ENCODE measurements around the gene DCXR.

DCXR gene

GRCh38 chr17:82012640-82013295 is 24.7 kb downstream of the DCXR start:
- DNase-seq, result no peak

- DNase-seq, result no peak
Observed at GRCh38 chr17:82012261-82012639, 25.2 kb downstream of the DCXR start.

DNA sequence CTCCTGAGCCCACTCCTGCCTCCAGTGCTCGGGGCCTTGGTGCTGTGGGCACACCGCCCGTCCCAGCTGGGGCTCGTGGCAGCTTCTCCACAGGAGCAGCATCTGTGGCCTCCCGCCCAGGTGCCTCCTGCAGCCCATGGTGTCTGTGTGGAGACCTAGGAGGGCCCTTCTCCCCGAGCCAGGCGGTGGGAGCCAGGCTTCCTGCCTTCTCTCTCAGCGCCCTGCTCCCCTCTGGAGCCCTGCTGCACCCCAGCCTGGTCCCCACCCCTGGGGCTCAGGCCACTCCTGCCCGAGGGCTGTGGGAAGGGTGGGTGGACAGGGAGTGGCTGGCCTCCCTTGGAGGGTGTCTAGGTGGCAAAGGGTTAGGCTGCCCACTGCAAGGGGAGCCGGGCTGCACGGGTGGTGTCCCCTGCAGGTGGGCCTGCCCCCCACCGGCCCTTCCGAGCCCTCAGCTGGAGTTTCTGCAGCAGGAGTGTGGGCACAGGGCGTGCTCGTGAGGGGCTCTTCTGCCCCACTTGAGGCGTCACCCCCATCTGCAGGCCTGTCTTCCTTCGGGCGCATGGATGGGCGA is 25.8 kb downstream of the DCXR start:
- no peak for DNase-seq

GRCh38 chr17:82010575-82011525 is 26.6 kb downstream of the DCXR start:
- DNase-seq, result no peak

GRCh38 chr17:82009413-82009812 is 28.1 kb downstream of the DCXR start:
- no peak for DNase-seq

DNA sequence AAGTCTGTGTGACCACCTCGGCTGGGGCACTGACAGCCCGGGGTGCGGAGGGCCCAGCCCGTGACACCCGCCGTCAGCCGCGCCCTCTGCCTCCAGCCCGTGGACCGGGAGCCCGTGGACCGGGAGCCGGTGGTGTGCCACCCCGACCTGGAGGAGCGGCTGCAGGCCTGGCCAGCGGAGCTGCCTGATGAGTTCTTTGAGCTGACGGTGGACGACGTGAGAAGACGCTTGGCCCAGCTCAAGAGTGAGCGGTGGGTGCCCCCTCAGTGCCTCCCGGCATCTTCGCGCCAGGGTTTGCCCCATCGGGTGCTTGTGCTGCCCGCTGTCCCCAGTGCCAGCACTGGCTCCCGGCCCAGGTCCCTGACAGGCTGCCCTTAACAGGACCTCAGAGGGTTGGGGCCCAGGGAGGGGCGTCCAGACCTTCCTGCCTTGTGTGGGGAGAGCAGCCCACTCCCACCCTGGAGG is 28.5 kb downstream of the DCXR start:
- peak in 3 of 51 donors; percentile 14 to 23 (median 18) for DNase-seq

DNA sequence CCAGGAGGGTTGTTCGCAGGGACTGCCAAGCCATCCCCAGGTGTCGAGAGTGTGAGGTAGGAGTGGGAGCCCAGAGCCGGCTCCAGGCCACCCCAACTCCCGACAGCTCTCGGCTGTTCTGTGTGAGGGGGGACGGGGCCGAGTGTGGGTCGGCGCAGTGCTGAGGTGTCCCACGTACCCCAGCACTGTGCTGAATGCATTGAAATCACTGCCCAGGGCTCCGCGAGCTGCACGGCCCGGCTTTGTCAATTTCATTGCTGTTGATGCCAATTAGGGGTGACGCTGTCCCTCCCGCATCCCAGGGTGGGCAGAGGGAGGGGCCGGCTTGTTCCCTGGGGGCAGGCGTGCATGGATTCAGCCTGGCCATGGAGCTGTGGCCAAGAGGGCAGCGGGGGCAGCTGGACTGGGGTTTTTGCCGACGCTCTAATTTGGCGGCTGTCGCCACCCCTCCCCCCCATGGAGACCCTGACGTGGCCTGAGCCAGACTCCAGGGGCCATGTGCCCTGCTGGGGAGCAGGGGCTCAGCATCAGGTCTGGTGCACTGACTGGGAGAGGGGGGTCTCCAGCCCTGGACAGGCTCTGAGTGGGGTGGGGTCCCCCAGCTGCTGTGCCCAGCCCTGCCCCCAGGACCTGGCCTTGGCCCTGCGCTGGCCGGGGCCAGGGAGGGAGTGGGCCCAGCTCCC is 29.1 kb downstream of the DCXR start:
- DNase-seq, result no peak

DNA sequence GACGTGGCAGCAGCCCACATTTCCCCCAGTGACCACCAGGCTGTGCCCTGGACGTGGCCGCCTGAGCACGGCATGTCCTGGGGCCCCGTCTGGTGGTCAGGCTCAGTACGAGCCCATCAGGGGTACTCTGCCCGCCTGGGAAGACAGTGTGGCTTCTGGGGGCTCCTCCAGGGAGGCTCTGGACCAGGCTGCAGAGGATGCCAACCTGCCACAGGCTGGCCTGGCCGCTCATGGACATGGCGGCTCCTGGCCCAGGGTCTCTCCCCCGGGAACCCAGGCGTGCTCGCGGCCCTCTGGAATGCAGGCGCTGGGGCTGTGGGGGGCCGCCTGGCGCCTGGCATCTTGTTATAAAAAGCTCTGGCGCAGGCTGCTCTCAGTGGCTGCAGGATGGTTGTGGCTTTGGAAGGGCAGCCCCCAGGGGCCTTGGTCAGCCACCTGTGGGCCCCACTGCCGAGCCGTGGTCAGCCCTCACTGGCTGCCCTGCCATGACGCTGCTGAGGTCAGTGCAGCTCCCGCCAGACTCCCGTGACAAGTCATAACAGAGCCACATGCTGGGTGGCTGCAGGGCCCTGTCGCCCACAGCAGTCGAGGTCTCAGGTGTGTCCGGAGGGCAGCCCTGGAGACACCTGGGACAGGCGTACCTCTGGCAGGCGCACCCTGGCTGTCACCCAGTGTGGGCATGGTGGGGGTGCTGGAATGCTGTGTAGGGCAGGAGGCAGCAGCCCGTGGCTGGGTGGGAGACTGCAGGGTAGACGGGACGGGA is 29.8 kb downstream of the DCXR start:
- peak in 6 of 51 donors; percentile 15 to 28 (median 24) for DNase-seq

DNA sequence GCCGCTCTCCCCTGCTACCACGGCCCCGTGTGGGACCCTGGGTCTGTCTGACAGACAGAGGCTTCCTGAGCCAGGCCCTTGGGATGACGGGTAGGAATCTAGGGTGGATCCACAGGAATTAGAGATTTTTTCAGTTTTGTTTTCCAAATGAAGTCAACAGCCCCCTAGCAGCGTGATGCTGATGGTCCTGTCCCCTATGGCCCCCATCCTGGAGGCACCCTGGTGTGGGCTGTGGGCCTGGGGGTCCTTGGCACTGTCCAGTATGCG is 30.3 kb downstream of the DCXR start:
- DNase-seq, result no peak

DNA sequence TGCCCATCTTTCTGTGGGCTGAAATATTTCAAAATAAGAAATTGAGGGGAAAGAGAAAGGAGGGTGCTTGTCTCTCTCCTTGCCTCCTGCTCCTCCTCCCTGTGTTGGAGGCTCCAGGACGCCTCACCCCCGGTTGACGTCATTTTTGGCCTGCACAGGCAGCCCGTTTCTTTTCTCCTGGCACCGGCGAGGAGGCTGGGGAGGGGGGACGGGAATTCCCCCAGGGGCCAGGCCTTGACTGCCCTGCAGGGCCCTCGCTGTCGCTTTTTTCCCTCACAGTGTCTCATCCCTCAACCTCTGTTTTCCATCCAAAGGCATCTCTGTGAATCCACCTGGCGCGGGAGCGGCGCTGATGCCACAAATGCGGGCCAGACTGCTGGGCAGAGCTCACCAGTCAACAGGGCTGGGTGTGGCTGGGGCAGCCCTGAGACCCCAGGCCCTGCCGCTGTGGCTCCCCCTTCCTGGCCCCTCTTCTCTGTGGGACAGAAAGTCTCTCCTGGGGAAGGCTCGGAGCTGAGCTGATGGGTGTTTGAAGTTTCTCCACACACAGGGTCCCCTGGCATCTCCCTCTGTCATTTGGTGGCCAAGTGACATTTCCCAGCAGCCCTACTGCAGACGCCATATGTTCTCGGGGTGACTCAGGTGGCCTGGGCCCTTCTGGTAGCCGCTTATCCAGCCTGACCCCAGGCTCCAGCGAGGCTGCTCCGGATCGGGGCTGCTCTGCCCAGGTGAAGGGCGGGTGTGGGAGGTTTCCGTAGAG is 30.8 kb downstream of the DCXR start:
- peak in 29 of 51 donors; percentile 16 to 69 (median 45) for DNase-seq

DNA sequence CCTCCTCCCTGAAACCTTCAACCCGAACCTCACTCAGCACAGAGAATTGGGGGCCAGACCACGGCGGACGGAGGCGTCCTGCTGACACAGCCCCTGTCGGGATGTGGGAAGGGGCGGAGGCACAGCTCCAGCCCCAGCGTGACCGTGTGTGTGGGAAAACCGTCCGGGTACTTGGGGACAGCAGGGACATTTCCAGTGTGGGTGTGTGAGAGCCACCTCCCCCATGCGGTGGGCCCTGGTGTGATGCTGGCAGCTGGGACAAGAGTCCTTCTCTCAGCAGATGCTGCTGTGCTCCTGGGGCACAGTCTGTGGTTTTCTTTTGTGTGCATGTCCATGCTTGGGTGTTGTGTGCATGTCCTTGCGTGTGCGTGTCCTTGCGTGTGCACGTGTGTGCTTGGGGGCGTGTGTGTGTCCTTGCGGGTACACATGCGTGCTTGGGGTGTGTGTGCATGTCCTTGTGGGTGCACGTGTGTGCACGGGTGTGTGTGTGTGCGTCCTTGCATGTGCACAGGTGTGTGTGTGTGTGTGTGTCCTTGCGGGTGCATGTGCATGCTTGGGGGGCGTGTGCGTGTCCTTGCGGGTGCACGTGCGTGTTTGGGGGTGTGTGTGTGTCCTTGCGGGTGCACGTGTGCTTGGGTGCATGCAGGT is 31.7 kb downstream of the DCXR start:
- DNase-seq, result no peak

- no peak for DNase-seq
Observed at GRCh38 chr17:82004517-82005455, 32.7 kb downstream of the DCXR start.

- DNase-seq, result peak in 4 of 51 donors; percentile 15 to 53 (median 21)
Observed at GRCh38 chr17:82003411-82004381, 33.8 kb downstream of the DCXR start.

GRCh38 chr17:82001571-82002056 is 35.9 kb downstream of the DCXR start:
- DNase-seq, result no peak

DNA sequence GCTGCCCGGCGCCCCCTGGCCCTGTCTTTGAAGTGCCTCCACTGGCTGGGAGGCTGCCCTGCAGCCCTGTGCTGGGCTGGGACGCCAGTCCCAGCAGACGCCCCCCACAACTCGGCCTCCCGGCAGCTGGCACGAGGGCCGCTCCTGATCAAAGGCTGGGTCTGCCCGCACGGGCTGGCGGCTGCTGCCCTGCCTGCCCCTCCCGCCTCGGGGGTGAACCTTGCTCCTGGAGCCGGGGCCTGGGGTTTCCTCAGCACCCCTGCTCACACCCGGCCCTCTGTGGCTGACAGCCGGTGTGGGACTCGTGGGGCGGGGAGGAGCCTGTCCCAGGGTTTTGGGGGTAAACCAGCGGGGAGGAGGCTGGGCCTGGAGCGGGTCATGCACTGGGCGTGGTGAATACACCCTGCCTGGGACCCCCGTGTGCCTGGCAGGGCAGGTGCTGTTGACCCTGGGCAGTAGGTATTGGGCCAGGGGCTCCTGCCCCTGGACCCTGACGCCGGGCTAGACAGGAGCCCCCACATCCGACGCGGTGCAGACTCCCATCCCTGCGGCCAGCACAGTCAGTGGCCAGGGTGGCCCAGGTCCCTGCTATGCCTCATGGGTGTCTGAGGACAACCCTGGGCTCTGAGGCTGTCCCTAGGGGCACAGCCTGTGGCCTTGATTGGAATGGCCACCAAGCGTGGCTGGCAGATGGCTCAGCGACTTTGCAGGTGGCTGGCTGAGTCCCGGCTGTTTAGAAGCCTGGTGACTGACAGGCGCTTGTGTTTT is 36.5 kb downstream of the DCXR start:
- no peak for DNase-seq
